Measurements from ENCODE around the gene ACTR5. TPM values are rescaled to one million over a fixed set of nuclear protein-coding genes. Genes with fewer than 3 reads are reported as not detected.

The ACTR5 gene
- total RNA-seq, 2 experiments from 2014 or later = 7.1 to 7.4 TPM

GRCh38 chr20:38762174-38762573 is 13.9 kb downstream of the ACTR5 start:
- no peak overlapping the region for H3K27ac Mint-ChIP-seq

DNA sequence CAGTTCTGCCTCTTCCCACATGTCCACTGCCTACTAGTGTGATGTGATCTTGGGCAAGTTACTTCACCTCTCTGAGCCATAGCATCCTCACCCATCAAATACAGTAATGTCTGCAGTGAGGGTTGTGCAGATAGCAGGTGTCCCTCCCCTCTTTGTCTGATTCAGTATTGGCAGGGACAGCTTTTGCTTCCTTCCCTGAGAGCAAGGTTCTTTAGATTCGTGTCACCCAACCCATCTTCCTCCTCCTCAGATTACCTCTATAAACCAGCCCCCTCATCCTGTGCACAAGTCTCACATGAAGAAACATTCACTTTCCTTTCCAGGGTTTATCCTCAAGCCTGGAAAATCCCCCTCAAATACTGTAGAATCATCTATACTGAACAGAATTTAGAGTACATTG is 15.4 kb downstream of the ACTR5 start:
- Mint-ChIP-seq H3K4me1 (ENCODE audit: low read depth) (peaks cover 20% of the 10 kb centered on the region), H3K27ac (no peak overlapping the region), H3K9me3 (no peaks in the 10 kb centered on the region), H3K4me3 (no peak overlapping the region), H3K27me3 (no peaks in the 10 kb centered on the region), H3K36me3 (ENCODE audit: low read depth) (peaks cover 42% of the 10 kb centered on the region)
- ATAC-seq (no peak), DNase-seq (no peak)
- ChIA-PET POLR2A (no interaction called here), CTCF (interaction anchor here (1.1 to 5.0 kb wide), 4 partner anchors 13 to 163 kb away, joined by 3 to 38 read pairs (median 4); partner anchors contain the start of gene FAM83D)
- intact Hi-C loops (cut with micrococcal nuclease) = no loop called here
- TF ChIP-seq, protein P1, sequence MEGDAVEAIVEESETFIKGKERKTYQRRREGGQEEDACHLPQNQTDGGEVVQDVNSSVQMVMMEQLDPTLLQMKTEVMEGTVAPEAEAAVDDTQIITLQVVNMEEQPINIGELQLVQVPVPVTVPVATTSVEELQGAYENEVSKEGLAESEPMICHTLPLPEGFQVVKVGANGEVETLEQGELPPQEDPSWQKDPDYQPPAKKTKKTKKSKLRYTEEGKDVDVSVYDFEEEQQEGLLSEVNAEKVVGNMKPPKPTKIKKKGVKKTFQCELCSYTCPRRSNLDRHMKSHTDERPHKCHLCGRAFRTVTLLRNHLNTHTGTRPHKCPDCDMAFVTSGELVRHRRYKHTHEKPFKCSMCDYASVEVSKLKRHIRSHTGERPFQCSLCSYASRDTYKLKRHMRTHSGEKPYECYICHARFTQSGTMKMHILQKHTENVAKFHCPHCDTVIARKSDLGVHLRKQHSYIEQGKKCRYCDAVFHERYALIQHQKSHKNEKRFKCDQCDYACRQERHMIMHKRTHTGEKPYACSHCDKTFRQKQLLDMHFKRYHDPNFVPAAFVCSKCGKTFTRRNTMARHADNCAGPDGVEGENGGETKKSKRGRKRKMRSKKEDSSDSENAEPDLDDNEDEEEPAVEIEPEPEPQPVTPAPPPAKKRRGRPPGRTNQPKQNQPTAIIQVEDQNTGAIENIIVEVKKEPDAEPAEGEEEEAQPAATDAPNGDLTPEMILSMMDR (IDR thresholded peaks at IDR 0.05) = no peak

More at GRCh38 chr20:38762174-38762573, 13.9 kb downstream of the ACTR5 start:
- DNase-seq = no peak
- POLR2A ChIA-PET = interaction anchor here (0.9 kb wide), 1 partner anchor 44 kb away, joined by 3 read pairs; no protein-coding TSS in a partner anchor
- TF ChIP-seq, protein P1 (IDR thresholded peaks at IDR 0.05) = no peak
- intact Hi-C loops (cut with micrococcal nuclease) = no loop called here
- Mint-ChIP-seq H3K9me3 (no peaks in the 10 kb centered on the region), H3K4me1 (ENCODE audit: low read depth) (peaks cover 20% of the 10 kb centered on the region), H3K27me3 (no peaks in the 10 kb centered on the region), H3K36me3 (ENCODE audit: low read depth) (peaks cover 40% of the 10 kb centered on the region), H3K4me3 (no peak overlapping the region)
- CTCF ChIA-PET = interaction anchor here (1.0 to 5.0 kb wide), 3 partner anchors 11 to 104 kb away, joined by 3 to 38 read pairs (median 4); no protein-coding TSS in a partner anchor
- ATAC-seq = no peak

GRCh38 chr20:38764567-38765318 is 16.5 kb downstream of the ACTR5 start:
- peak overlapping the region; percentile 14 for H3K27ac Mint-ChIP-seq

GRCh38 chr20:38766071-38766470 is 17.8 kb downstream of the ACTR5 start:
- TF ChIP-seq, protein P1 (IDR thresholded peaks at IDR 0.05) = no peak
- Mint-ChIP-seq H3K4me3 (no peak overlapping the region), H3K9me3 (no peaks in the 10 kb centered on the region), H3K27ac (no peak overlapping the region), H3K27me3 (no peaks in the 10 kb centered on the region), H3K36me3 (ENCODE audit: low read depth) (peaks cover 30% of the 10 kb centered on the region), H3K4me1 (ENCODE audit: low read depth) (peaks cover 20% of the 10 kb centered on the region)
- intact Hi-C loops (cut with micrococcal nuclease) = no loop called here
- POLR2A ChIA-PET = interaction anchor here (0.7 kb wide), 1 partner anchor 18 kb away, joined by 3 read pairs; the partner anchor contains the start of gene ACTR5
- no peak for DNase-seq
- no peak for ATAC-seq
- CTCF ChIA-PET = interaction anchor here (1.2 to 3.3 kb wide), 4 partner anchors 15 to 129 kb away, joined by 3 to 32 read pairs (median 4); no protein-coding TSS in a partner anchor

More at GRCh38 chr20:38764567-38765318, 16.5 kb downstream of the ACTR5 start:
- intact Hi-C loops (cut with micrococcal nuclease) = no loop called here
- ATAC-seq (peak; percentile 100), DNase-seq (peak; percentile 80)
- Mint-ChIP-seq H3K4me3 (no peak overlapping the region), H3K36me3 (ENCODE audit: low read depth) (peaks cover 38% of the 10 kb centered on the region), H3K4me1 (ENCODE audit: low read depth) (peaks cover 20% of the 10 kb centered on the region), H3K27me3 (no peaks in the 10 kb centered on the region), H3K9me3 (no peaks in the 10 kb centered on the region)
- TF ChIP-seq, protein P1 (IDR thresholded peaks at IDR 0.05) = no peak
- CTCF ChIA-PET = interaction anchor here (0.7 to 3.3 kb wide), 9 partner anchors 13 to 130 kb away, joined by 3 to 32 read pairs (median 3); no protein-coding TSS in a partner anchor
- POLR2A ChIA-PET = interaction anchor here (0.9 to 1.2 kb wide), 3 partner anchors 15 to 42 kb away, joined by 3 to 4 read pairs (median 3); partner anchors contain the start of gene PPP1R16B
